ENCODE data around the gene TIMM50.
"Not testable (repeated sequence)": the region's sequence is repeated elsewhere in the genome, so short reads cannot be mapped to it uniquely, and the experiment has no call there.

TIMM50 gene

DNA sequence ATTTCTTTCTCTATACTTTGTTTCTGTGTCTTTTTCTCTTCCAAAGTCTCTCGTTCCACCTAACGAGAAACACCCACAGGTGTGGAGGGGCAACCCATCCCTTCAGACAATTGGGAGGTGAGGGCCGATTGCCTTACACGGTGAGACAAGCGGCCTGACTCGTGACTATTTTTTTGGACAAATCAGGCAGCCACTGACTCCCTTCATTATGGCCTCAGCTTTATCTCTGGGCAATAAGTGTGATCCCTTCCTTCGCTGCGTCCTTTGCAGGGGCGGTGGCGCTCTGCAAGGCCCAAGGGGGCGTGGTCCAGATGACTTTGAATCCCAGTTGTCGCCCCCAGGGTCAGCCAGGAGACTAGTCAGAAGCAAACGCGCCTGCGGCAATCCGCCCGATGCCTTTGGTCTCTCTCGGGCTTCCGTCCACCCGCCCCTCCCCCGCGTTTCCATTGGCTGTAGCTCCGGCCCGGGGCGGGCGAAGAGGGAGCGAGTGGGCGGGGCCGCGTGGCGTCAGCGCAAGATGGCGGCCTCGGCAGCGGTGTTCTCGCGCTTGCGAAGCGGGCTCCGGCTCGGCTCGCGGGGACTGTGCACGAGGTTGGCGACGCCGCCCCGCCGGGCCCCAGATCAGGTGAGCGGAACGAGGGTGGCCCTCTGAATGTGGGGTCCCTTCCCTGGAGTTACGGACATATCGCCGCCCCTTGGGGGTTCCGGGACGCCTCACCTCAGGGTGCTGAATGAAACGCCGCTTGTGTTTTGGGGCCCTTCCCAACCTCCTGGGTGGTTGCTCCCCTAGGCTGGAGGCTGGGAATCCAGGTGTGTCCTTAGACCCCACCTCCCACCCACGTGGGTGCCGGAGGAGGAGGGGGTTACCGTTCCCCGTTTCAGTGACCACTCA is at the start of gene TIMM50:
TIMM50 (plus strand) TSS at position 502 of the 892 bp plus-strand sequence; CDS start at position 518, 16 bp downstream.
- DNase-seq = peak; percentile 74

DNA sequence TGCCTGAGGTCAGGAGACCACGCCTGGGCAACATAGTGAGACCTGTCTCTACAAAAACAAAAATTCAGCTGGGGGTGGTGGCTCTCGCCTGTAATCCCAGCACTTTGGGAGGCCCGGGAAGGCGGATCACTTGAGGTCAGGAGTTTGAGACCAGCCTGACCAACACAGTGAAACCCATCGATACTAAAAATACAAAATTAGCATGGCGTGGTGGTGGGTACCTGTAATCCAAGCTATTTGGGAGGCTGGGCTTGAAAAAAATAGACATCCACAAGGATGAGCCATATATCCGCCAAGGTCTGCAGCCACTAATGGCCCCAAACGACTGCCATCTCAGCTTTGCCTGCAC is 48.0 kb upstream of the TIMM50 start:
- no peak for DNase-seq

DNA sequence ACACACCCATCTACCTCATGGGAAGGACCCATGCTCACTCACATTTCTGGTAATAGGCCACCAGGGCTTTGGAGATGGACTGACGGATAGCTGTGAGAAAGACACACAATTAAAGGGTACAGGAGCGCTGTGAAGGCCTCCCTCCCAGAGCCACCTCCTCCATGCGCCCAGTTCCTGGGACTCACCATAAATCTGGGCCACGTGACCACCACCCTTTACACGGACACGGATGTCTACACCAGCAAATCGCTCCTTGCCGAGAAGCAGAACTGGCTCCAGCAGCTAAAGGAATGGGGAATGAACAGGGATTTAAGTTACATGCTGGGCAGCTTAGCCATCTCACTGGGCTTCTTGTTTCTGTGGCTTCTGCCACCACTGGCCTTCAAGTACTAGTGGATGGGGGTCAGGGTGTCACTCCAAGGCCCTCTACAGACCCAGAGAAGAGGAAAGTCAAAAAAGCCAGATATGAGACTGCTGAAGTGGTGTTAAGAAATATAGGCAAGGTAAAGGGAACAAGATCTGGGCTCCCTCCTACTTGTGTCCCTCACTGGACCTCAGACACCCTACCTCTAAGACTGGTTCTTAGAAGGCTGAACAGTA is 47.1 kb upstream of the TIMM50 start:
- no peak for DNase-seq

DNA sequence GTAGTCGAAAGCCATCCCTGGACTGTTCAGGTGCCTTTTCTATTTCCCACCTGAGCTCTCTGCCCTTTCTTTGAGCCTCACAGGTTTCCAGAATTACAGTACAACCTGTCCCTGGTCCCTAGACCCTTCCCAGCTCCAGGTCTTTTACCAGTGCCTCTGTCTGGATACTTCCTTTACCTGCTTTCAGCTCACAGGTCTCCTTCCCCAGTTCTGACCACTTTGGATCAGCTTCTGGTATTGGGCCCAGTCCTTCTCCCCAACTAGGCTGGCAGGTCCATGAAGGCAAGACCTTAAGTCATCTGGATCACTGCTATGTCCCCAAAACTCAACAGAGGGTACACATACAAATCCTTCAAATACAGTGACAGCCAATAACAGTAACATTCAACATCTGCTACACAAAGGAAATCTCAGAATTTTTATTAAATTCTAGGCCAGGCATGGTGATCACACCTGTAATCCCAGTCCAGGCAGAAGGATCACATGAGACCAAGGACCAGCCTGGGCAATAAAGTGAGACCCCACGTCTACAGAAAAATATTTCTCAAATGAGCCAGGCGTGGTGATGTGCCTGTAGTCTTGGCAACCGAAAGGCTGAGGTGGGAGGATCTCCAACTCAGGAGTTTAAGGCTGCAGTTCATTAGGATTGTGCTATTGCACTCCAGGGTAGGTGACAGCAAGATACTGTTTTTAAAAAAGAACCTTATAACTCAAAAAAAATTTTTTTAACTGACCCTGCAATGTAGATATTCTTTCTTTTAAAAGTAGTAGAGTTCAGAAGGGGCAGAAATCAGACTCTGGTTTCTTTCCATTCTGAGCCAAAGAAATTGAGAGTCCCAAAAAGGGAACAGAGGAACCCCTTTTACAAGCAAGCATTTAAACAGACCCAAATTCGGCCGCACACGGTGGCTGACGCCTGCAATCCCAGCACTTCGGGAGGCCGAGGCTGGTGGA is 46.2 kb upstream of the TIMM50 start:
- no peak for DNase-seq

DNA sequence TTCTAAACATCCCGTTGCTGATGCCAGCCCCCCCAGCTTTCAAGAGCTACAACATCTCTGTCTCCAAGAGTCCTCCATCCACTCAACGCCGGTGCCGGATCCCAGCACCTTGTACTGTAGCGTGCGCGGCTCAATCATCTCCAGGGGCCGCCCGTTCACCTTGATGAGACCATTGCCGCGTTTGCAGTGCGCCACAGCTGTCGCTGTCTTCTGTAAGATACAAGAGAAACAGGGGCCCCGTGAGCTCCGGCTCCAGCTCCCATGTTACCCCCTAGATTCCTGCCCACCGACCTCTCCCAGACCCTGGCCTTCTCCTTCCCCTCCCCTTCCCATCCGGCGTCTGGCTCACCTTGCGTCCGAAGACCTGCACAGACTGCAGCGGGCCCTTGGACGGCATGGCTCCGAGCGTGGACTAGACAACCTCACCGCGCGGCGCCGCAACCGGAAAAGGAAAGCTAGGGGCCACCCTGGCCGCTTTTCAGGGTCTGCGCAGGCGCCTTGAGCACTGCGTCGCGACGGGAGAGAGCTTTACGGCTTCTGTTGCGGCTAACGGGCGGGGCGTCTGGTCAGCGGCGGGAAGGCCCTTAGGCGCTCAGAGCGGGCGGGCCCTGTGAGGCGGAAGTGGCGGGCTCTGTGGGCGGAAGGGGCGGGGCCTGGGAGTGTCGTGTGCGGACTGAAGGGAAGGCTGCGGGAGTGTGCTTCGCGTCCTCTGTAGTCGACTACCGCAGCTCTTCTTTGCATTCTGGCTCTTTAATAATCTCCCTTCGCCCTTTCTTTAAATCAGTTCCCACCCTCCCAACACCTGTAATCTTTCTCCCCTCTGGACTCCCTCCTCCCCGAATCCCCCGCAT is 44.9 kb upstream of the TIMM50 start, which contains the start of gene RPS16:
RPS16 (minus strand) TSS at position 451 of the 851 bp plus-strand sequence; CDS start at position 397, 54 bp downstream.
- peak; percentile 68 for DNase-seq

- no peak for DNase-seq
Measured at GRCh38 chr19:39436350-39436716, 44.3 kb upstream of the TIMM50 start.

DNA sequence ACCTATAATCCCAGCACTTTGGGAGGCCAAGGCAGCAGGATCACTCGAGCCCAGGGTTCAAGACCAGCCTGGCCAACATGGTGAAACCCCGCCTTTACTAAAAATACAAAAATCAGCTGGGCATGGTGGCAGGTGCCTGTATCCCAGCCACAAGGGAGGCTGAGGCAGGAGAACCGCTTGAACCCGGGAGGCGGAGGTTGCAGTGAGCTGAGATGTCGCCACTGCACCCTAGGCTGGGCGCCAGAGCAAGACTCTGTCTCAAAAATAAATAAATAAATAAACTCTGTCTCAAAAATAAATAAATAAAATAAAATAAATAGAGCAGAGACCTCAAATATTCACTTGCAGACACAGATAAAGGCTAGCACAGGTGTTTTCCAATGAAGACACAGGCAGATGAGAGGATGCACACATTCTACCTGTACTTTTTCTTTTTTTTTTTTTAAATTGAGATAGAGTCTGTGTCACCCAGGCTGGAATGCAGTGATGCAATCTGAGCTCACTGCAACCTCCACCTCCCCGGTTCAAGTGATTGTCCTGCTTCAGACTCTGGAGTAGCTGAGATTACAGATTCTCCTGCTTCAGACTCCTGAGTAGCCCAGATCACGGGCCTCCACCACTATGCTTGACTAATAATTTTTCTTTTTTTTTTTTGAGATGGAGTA is 42.2 kb upstream of the TIMM50 start:
- no peak for DNase-seq

- DNase-seq = no peak
Measured at GRCh38 chr19:39444598-39445195, 35.9 kb upstream of the TIMM50 start.

DNA sequence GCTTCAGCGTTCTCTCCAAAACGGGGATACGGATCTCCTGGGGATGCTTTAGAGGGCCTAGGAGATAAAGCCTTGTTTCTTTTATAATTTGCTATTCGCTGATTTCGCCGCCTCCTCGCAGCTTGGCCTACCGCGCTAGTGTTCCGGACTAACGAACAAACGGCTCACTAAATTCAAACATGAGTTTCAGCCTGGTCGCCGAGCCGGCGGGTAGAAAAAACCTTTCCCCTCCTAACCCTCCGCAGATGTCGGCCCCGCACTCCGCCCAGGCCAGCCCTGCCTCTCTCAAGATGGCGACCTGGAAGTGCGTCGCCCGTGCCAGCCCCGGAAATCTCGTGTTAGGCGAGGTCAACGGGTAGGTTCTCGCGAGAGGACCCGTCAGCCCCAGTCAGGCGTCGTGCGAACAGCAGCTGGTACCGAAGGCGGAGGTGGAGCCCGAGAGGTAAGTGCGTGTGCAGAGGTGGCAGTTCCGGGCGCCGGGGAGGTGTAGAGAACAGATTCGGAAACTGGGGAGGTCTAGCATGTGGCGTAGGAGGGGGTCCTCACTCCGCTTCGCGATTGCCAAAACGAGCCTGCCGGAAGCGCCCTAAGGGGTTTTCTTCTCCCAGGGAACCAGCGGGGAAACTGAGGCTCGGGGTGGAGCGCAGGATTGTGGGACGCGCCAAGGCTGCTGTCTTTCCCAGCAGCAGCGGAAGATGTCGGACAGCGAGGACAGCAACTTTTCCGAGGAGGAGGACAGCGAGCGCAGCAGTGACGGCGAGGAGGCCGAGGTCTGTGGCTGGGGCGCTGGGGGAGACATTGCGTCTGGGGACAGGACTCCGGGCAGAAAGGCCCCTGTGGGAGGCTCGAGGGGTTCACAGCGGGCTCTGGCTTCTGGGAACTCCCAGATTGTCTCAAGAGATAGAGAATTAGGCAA is 35.2 kb upstream of the TIMM50 start, which contains the start of gene SUPT5H:
SUPT5H (plus strand) TSS at position 387 of the 916 bp plus-strand sequence; CDS start at position 696, 309 bp downstream.
- DNase-seq = peak; percentile 88

DNA sequence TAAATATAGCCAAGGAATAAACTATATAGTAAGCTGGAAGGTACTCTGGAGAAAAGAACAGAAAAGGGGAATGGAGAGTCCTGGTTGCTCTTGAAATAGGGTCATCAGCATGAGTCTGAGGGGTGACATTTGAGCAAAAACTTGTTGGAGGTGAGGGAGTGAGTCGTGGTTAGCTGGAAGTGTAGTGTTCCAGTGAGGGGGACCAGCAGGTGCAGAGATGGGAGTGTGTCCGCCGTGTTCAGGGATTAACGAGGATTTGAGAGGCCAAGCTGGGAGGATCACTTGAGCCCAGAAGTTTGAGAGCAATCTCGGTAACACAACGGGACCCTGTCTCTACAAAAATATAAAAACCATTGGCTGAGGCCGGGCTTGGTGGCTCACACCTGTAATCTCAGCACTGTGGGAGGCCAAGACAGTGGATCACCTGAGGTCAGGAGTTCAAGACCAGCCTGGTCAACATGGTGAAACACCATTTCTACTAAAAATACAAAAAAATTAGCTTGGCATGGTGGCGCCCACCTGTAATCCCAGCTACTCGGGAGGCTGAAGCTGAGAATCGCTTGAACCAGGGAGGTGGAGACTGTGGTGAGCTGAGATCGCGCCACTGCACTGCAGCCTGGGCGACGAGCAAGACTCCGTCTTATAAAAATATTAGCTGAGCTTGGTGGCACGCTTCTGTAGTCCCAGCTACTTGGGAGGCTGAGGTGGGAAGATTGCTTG is 34.1 kb upstream of the TIMM50 start:
- no peak for DNase-seq

- no peak for DNase-seq
Measured at GRCh38 chr19:39448271-39448670, 32.4 kb upstream of the TIMM50 start.

DNA sequence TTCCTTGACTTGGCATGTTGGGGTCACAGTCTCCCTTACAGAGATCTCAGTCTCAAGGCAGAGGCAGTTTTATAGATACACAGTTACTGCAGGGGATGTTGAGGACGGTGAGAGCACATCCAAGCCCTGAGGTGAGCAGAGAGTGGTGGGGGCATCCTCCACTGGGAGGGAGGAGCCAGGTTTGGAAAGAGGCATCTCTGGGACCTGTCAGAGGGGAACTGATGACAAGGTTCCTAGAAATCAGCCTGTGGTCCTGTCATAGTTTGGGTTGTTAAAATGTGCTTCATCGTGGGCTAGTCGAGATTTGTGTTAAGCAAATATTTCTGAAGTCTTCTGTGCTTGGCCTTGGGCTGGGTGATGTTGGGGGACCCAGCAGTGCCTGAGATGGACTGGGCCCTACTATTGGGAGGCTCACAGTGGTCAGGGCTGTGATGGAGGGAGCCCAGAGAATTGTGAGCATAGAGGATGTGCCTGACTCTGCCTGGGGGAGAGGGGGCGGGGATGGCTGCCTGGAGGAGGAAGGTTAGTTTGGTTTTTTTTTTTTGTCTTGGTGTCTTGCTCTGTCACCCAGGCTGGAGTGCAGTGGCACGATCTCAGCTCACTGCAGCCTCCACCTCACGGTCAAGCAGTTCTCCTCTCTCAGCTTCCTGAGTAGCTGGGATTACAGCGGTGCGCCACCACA is 31.4 kb upstream of the TIMM50 start:
- DNase-seq = no peak

DNA sequence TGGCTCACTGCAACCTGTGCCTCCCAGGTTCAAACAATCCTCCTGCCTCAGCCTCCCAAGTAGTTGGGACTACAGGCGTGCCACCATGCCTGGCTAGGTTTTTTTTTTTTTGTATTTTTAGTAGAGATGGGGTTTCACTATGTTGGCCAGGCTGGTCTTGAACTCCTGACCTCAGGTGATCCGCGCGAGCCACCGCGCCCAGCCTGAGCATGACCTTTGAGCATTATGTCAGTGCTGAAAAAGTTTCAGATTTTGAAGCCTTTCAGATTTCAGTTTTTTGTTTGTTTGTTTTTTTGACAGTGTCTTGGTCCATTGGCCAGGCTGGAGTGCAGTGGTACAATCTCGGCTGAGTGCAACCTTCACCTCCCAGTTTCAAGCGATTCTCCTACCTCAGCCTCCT is 29.4 kb upstream of the TIMM50 start:
- DNase-seq = not testable (repeated sequence)

- DNase-seq = no peak
Measured at GRCh38 chr19:39463403-39463802, 17.2 kb upstream of the TIMM50 start.

DNA sequence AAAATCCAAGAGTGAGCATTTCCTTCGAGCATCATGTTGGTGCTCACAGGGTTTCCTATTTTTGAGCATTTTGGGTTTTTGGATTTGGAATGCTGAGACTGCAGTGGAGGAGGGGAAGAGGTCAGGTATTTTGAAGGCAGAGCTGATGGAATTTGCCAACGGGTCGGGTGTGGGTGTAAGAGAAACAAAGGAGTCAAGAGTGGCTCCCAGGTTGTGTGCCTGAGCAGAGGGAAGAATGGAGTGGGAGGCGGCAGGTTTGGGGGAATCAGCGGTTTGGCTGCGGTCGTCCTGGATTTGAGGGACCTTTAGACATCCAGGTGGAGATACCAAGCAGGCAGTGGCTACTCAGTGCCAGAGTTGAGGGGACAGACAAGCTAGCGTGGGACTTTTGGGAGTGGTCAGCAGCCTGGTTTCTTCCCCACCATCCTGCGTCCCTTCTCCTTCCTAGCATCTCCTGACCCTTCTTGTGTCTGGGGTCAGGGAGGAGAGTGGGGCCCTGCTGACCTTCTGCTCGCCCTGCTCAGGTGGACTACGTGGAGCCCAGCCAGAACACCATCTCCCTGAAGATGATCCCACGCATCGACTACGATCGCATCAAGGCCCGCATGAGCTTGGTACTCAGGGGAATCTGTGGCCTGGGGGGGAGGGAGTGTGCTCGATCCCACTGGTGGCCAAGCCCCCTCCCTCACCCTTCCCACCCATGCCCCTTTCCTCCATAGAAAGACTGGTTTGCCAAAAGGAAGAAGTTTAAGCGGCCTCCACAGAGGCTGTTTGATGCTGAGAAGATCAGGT is 14.5 kb upstream of the TIMM50 start:
- DNase-seq = no peak

- no peak for DNase-seq
Measured at GRCh38 chr19:39467941-39468340, 12.7 kb upstream of the TIMM50 start.

DNA sequence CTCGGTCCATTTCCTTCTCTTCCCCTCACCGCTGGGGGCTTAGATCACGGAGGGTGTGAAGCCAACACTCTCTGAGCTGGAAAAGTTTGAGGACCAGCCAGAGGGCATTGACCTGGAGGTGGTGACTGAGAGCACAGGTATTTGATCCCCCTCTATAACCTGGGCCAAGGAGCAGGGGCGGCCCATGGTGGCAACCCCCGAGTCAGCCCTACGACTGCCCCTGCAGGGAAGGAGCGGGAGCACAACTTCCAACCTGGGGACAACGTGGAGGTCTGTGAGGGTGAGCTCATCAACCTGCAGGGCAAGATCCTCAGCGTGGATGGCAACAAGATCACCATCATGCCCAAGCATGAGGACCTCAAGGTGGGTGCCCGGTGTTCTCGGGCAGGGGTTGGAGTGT is 11.6 kb upstream of the TIMM50 start:
- no peak for DNase-seq

GRCh38 chr19:39469567-39469966 is 11.1 kb upstream of the TIMM50 start:
- DNase-seq = no peak
